H1 (cell line): ENCODE measurements around the gene APAF1. TPM values are rescaled to one million over a fixed set of nuclear protein-coding genes. Genes with fewer than 3 reads are reported as not detected.

Experiments used
- CTCF ChIA-PET: fragments of 300-600 bp; sonication (Branson Sonifier 250); formaldehyde crosslinking; loops from one replicate; lab custom pipeline; 2021; ENCODE audit not compliant: partially characterized antibody; lab: Charles Lee
- POLR2A ChIA-PET: fragments of 300-600 bp; sonication (Branson Sonifier 250); formaldehyde crosslinking; loops from one replicate; lab custom pipeline; 2021; ENCODE audit warnings: inconsistent platforms; ENCODE audit not compliant: partially characterized antibody; lab: Charles Lee
- DNase-seq, 2 experiments: peaks; one replicate each; pipeline versions ENCODE4 v3.0.0 to v3.0.0-alpha.2; 2010 to 2022; ENCODE audit warnings: low spot score in 2 of 2, low read depth in 1 of 2, mixed read lengths in 1 of 2
- FAIRE-seq: peaks from 2 replicates; lab custom pipeline; 2011; peaks lifted over from hg19 to GRCh38; lab: Jason Lieb, UNC
- H2AFZ ChIP-seq: 2 replicates; pipeline ENCODE4 v1.8.1; 2012; ENCODE audit warnings: low read length, inconsistent platforms
- H2AK5ac ChIP-seq: 2 replicates; pipeline ENCODE4 v1.6.1; 2013; ENCODE audit warnings: low read depth, low read length
- H2BK120ac ChIP-seq: replicated peaks from 2 replicates; pipeline ENCODE3; 2013; ENCODE audit warnings: low read depth, low read length, inconsistent platforms
- H2BK12ac ChIP-seq: 2 replicates; pipeline ENCODE4 v1.6.1; 2013; ENCODE audit warnings: low read depth, low read length
- H2BK15ac ChIP-seq: 2 replicates; pipeline ENCODE4 v1.6.1; 2013; ENCODE audit warnings: low read length
- H2BK20ac ChIP-seq: 2 replicates; pipeline ENCODE4 v1.6.1; 2013; ENCODE audit warnings: low read length
- H2BK5ac ChIP-seq: 2 replicates; pipeline ENCODE4 v1.6.1; 2013; ENCODE audit warnings: low read depth, low read length
- H3K14ac ChIP-seq: 2 replicates; pipeline ENCODE4 v1.6.1; 2013; ENCODE audit warnings: inconsistent platforms; ENCODE audit not compliant: insufficient read length
- H3K18ac ChIP-seq: 2 replicates; pipeline ENCODE4 v1.6.1; 2013; ENCODE audit warnings: low read length; ENCODE audit errors: extremely low read depth
- H3K23ac ChIP-seq: 2 replicates; pipeline ENCODE4 v1.6.1; 2013; ENCODE audit warnings: inconsistent platforms; ENCODE audit not compliant: insufficient read length
- H3K23me2 ChIP-seq: 2 replicates; pipeline ENCODE4 v1.6.1; 2013; ENCODE audit warnings: low read depth, low read length
- H3K27ac ChIP-seq: 2 replicates; pipeline ENCODE4 v1.6.1; 2011; ENCODE audit warnings: low read depth, low read length, inconsistent platforms
- H3K27me3 ChIP-seq, 4 experiments: replicated peaks in 1 of 4; 1 replicate in 1 of 4; 2 replicates in 3 of 4; pipeline versions ENCODE4 v1.6.1 to v1.8.1; 2011 to 2013; ENCODE audit warnings: low read length in 3 of 4, mild to moderate bottlenecking in 3 of 4, inconsistent platforms in 2 of 4, mixed read lengths in 2 of 4, moderate library complexity in 1 of 4; ENCODE audit not compliant: control insufficient read depth in 3 of 4, insufficient read depth in 3 of 4; ENCODE audit errors: extremely low read depth in 1 of 4
- H3K36me3 ChIP-seq, 4 experiments: 2 replicates each; pipeline versions ENCODE4 v1.6.1 to v1.8.1; 2011 to 2013; ENCODE audit warnings: mild to moderate bottlenecking in 4 of 4, low read length in 3 of 4, moderate library complexity in 2 of 4, control low read depth in 1 of 4, inconsistent platforms in 1 of 4; ENCODE audit not compliant: insufficient read depth in 4 of 4, control insufficient read depth in 2 of 4
- H3K4ac ChIP-seq: replicated peaks from 2 replicates; pipeline ENCODE3; 2013; ENCODE audit warnings: low read length, low read depth, mixed read lengths, inconsistent platforms; ENCODE audit not compliant: insufficient read length
- H3K4me1 ChIP-seq, 4 experiments: replicated peaks in 1 of 4; 1 replicate in 1 of 4; 2 replicates in 3 of 4; pipeline versions ENCODE4 v1.6.1 to v1.8.1; 2011 to 2013; ENCODE audit warnings: low read length in 3 of 4, inconsistent platforms in 2 of 4, mixed read lengths in 1 of 4; ENCODE audit not compliant: insufficient read depth in 4 of 4, control insufficient read depth in 3 of 4
- H3K4me2 ChIP-seq, 2 experiments: 2 replicates each; pipeline versions ENCODE4 v1.6.1 to v1.8.1; 2011 to 2013; ENCODE audit warnings: low read depth in 2 of 2, low read length in 2 of 2, control low read depth in 1 of 2, inconsistent platforms in 1 of 2, mild to moderate bottlenecking in 1 of 2; ENCODE audit not compliant: insufficient read depth in 1 of 2
- H3K4me3 ChIP-seq, 4 experiments: fragments of 200-600, 300-600 bp in 1 of 4; sonication (generic), shearing (Covaris generic), sonication (Bioruptor Twin) in 1 of 4; 2 replicates each; pipeline versions ENCODE4 v1.5.1 to v1.8.1; 2011 to 2016; ENCODE audit warnings: low read length in 4 of 4, low read depth in 3 of 4, control low read depth in 2 of 4, inconsistent platforms in 2 of 4, mild to moderate bottlenecking in 2 of 4, mixed read lengths in 1 of 4, moderate library complexity in 1 of 4; ENCODE audit not compliant: insufficient read depth in 2 of 4; ENCODE audit errors: extremely low read depth in 1 of 4
- H3K56ac ChIP-seq: replicated peaks from 2 replicates; pipeline ENCODE3; 2013; ENCODE audit warnings: low read depth, mild to moderate bottlenecking, mixed read lengths, low read length, inconsistent platforms; ENCODE audit not compliant: insufficient read length
- H3K79me1 ChIP-seq: 2 replicates; pipeline ENCODE4 v1.6.1; 2013; ENCODE audit warnings: low read depth, low read length, control low read depth
- H3K79me2 ChIP-seq, 2 experiments: 2 replicates each; pipeline versions ENCODE4 v1.6.1 to v1.8.1; 2012 to 2013; ENCODE audit warnings: low read length in 2 of 2, mild to moderate bottlenecking in 2 of 2, inconsistent platforms in 1 of 2; ENCODE audit not compliant: insufficient read depth in 2 of 2, control insufficient read depth in 1 of 2
- H3K9ac ChIP-seq, 4 experiments: replicated peaks in 1 of 4; 1 replicate in 1 of 4; 2 replicates in 3 of 4; pipeline versions ENCODE4 v1.6.1 to v1.8.1; 2011 to 2013; ENCODE audit warnings: low read depth in 3 of 4, low read length in 3 of 4, control low read depth in 2 of 4, mild to moderate bottlenecking in 2 of 4, moderate library complexity in 2 of 4, inconsistent platforms in 1 of 4; ENCODE audit errors: extremely low read depth in 1 of 4
- H3K9me3 ChIP-seq, 2 experiments: 2 replicates each; pipeline versions ENCODE4 v1.6.1 to v1.8.1; 2012 to 2013; ENCODE audit warnings: mild to moderate bottlenecking in 2 of 2, moderate library complexity in 2 of 2, control low read depth in 1 of 2, inconsistent platforms in 1 of 2, low read depth in 1 of 2, low read length in 1 of 2, mixed read lengths in 1 of 2; ENCODE audit not compliant: insufficient read depth in 2 of 2
- H4K20me1 ChIP-seq, 2 experiments: replicated peaks in 1 of 2; 2 replicates each; pipeline versions ENCODE3 to v1.8.1; 2011 to 2013; ENCODE audit warnings: inconsistent platforms in 2 of 2, low read length in 2 of 2, mild to moderate bottlenecking in 1 of 2; ENCODE audit not compliant: insufficient read depth in 2 of 2, control insufficient read depth in 1 of 2
- H4K5ac ChIP-seq: 2 replicates; pipeline ENCODE4 v1.6.1; 2013; ENCODE audit warnings: low read length, low read depth, mixed read lengths, inconsistent platforms; ENCODE audit not compliant: insufficient read length
- H4K8ac ChIP-seq: 2 replicates; pipeline ENCODE4 v1.8.0; 2013; ENCODE audit warnings: mild to moderate bottlenecking, moderate library complexity, low read length, inconsistent platforms; ENCODE audit not compliant: insufficient read depth; ENCODE audit errors: extremely low read depth
- H4K91ac ChIP-seq: replicated peaks from 2 replicates; pipeline ENCODE3; 2013; ENCODE audit warnings: low read length, mixed read lengths, inconsistent platforms; ENCODE audit not compliant: insufficient read length
- BRCA1 ChIP-seq: IDR thresholded peaks from 2 replicates; pipeline ENCODE4 v1.6.1; 2012; ENCODE audit warnings: low read depth, low read length, improper control_type of control experiment
- CTBP2 ChIP-seq: IDR thresholded peaks from 2 replicates; pipeline ENCODE4 v1.7.0; 2011; ENCODE audit warnings: borderline replicate concordance, mild to moderate bottlenecking, moderate library complexity, mixed read lengths, low read length; ENCODE audit not compliant: insufficient read depth, insufficient read length
- E2F6 ChIP-seq: IDR thresholded peaks from 2 replicates; pipeline ENCODE4 v1.6.1; 2012; ENCODE audit warnings: inconsistent platforms
- FOSL1 ChIP-seq: IDR thresholded peaks from 2 replicates; pipeline ENCODE4 v1.6.1; 2011; ENCODE audit warnings: mild to moderate bottlenecking, low read depth, low read length, moderate library complexity; ENCODE audit not compliant: insufficient read depth
- GABPA ChIP-seq: IDR thresholded peaks from 2 replicates; pipeline ENCODE4 v1.6.1; 2011; ENCODE audit warnings: mild to moderate bottlenecking, low read length, moderate library complexity, borderline replicate concordance; ENCODE audit not compliant: insufficient read depth
- KDM5A ChIP-seq: fragments of 200-600 bp; IDR thresholded peaks from 2 replicates; pipeline ENCODE4 v1.7.1; 2012; ENCODE audit warnings: mild to moderate bottlenecking, low read length, inconsistent platforms, mixed read lengths
- SAP30 ChIP-seq: fragments of 300-600 bp; sonication (generic); IDR thresholded peaks from 2 replicates; pipeline ENCODE4 v1.7.1; 2012; ENCODE audit warnings: low read length, moderate library complexity, mild to moderate bottlenecking, inconsistent platforms; ENCODE audit not compliant: insufficient read depth, insufficient replicate concordance
- SP2 ChIP-seq: IDR thresholded peaks from 2 replicates; pipeline ENCODE4 v1.6.1; 2012; ENCODE audit warnings: mild to moderate bottlenecking, low read length, inconsistent platforms
- SUZ12 ChIP-seq: fragments of 200-600 bp; sonication (generic); IDR thresholded peaks from 2 replicates; pipeline ENCODE4 v1.6.1; 2012; ENCODE audit warnings: mild to moderate bottlenecking, inconsistent platforms, low read length, moderate library complexity, mixed read lengths
- USF2 ChIP-seq: IDR thresholded peaks from 2 replicates; pipeline ENCODE4 v1.6.1; 2011; ENCODE audit warnings: low read length, improper control_type of control experiment
- WGBS, 2 experiments: shearing (Covaris generic) in 1 of 2; methylation state at CpG; one replicate each; pipeline versions ENCODE4 v1.1.6 to v1.1.7; 2013 to 2015; ENCODE audit warnings: low lambda C conversion rate in 2 of 2, mixed read lengths in 2 of 2, inconsistent platforms in 1 of 2, low coverage in 1 of 2, missing lambda C conversion rate in 1 of 2; ENCODE audit not compliant: insufficient replicate concordance in 2 of 2, insufficient coverage in 1 of 2, insufficient read length in 1 of 2; ENCODE audit errors: extremely low coverage in 1 of 2, missing lambda C conversion rate in 1 of 2; 5-methylcytosine and 5-hydroxymethylcytosine counted together
- polyA plus RNA-seq, 7 experiments: library from polyadenylated mRNA; depleted of rRNA in 3 of 7; stranded (reverse) in 5 of 7; unstranded in 2 of 7; fragments of >200 nt in 5 of 7; fragments of 200-250 nt in 2 of 7; gene quantifications; 1 replicate in 5 of 7; 2 replicates in 1 of 7; 4 replicates in 1 of 7; pipeline versions ENCODE4 v1.2.1 to v1.2.3, GENCODE V29; 2011 to 2013; ENCODE audit warnings: missing spikeins in 2 of 7, mixed read lengths in 2 of 7
- total RNA-seq: library from RNA; stranded (reverse); fragmentation: NEBNext Ultra II Directional; extraction: Animal tissue kit (Norgen Biotek cat#: 25700); gene quantifications from 2 replicates; pipeline ENCODE4 v1.2.1, GENCODE V29; 2021

APAF1 gene
- total and polyA plus RNA-seq, 2 of the 8 experiments (the other 6 are each of a cell fraction or from before 2014, with no cell fraction given), result 4.7 to 22.6 TPM

- no peak overlapping the region for H3K4me2 ChIP-seq
- H2BK20ac ChIP-seq, result no peak overlapping the region
- no peaks in the 10 kb centered on the region for H3K79me1 ChIP-seq
- H3K4ac ChIP-seq, result no peak overlapping the region
- H2AFZ ChIP-seq, result no peak overlapping the region
- H3K9ac ChIP-seq, result no peak overlapping the region
- no peak overlapping the region for H4K5ac ChIP-seq
- H4K20me1 ChIP-seq, result no peaks in the 10 kb centered on the region
- DNase-seq (no peak), FAIRE-seq (no peak)
- no peak overlapping the region for H2BK5ac ChIP-seq
- H3K27me3 ChIP-seq, result no peaks in the 10 kb centered on the region
- no peaks in the 10 kb centered on the region for H3K79me2 ChIP-seq
- H3K36me3 ChIP-seq, result no peaks in the 10 kb centered on the region
- no peak overlapping the region for H3K56ac ChIP-seq
- H4K8ac ChIP-seq, result no peak overlapping the region
- no peak overlapping the region for H2AK5ac ChIP-seq
- no peak overlapping the region for H3K18ac ChIP-seq
- H2BK15ac ChIP-seq, result no peak overlapping the region
- no peaks in the 10 kb centered on the region for H3K23me2 ChIP-seq
- CTCF ChIA-PET, result interaction anchor here (0.9 kb wide), 1 partner anchor 46 kb away, joined by 3 read pairs; no protein-coding TSS in a partner anchor
- no peak overlapping the region for H3K14ac ChIP-seq
- H2BK120ac ChIP-seq, result no peak overlapping the region
- POLR2A ChIA-PET, result interaction anchor here (0.6 kb wide), 1 partner anchor 13 kb away, joined by 3 read pairs; no protein-coding TSS in a partner anchor
- H3K23ac ChIP-seq, result no peak overlapping the region
- 77% methylated on average over 5 of the region's 5 CpGs; no CpG with 5 or more reads in 1 of the 2 experiments for WGBS, 2 experiments
- H3K27ac ChIP-seq, result no peak overlapping the region
- no peaks in the 10 kb centered on the region for H3K4me1 ChIP-seq
- H2BK12ac ChIP-seq, result no peak overlapping the region
- no peaks in the 10 kb centered on the region for H3K9me3 ChIP-seq
- H4K91ac ChIP-seq, result no peak overlapping the region
- no peak overlapping the region for H3K4me3 ChIP-seq
- no peak for TF ChIP-seq FOSL1
- TF ChIP-seq SAP30, result no peak
- TF ChIP-seq E2F6, result no peak
- no peak for TF ChIP-seq USF2
- no peak for TF ChIP-seq SP2
- no peak for TF ChIP-seq KDM5A
- no peak for TF ChIP-seq BRCA1
- no peak for TF ChIP-seq CTBP2
- no peak for TF ChIP-seq SUZ12
- TF ChIP-seq GABPA, result no peak
Measured at GRCh38 chr12:98612696-98613334, 32.3 kb upstream of the APAF1 start.
